HEK293 (cell line): ENCODE data around the gene MAPKAP1.

Experiments
- CTCF ChIA-PET: fragments of 350-600 bp; formaldehyde crosslinking; extraction: SDS; loops from one replicate; lab custom pipeline; 2021; ENCODE audit warnings: antibody characterized with exemption; lab: Yijun Ruan, JAX
- POLR2A ChIA-PET: fragments of 300-600 bp; formaldehyde crosslinking; extraction: SDS; loops from one replicate; lab custom pipeline; 2020; ENCODE audit warnings: antibody characterized with exemption, inconsistent platforms; lab: Yijun Ruan, JAX
- H3K27ac ChIP-seq: fragments of 200-500 bp; sonication (Bioruptor generic); 2 replicates; pipeline ENCODE4 v1.5.1; 2014; ENCODE audit warnings: low read depth, low read length, control low read depth, inconsistent platforms; ENCODE audit errors: extremely low read depth
- H3K36me3 ChIP-seq, 2 experiments: fragments of 200-500 bp in 1 of 2; sonication (Bioruptor generic) in 1 of 2; 1 replicate in 1 of 2; 2 replicates in 1 of 2; pipeline ENCODE4 v1.5.1; 2014 to 2017; ENCODE audit warnings: inconsistent platforms in 2 of 2, low read length in 2 of 2; ENCODE audit not compliant: control insufficient read depth in 2 of 2, insufficient read depth in 1 of 2
- H3K4me1 ChIP-seq: fragments of 200-500 bp; sonication (Bioruptor generic); 2 replicates; pipeline ENCODE4 v1.5.1; 2014; ENCODE audit warnings: mild to moderate bottlenecking, low read length, inconsistent platforms; ENCODE audit not compliant: control insufficient read depth, insufficient read depth
- H3K4me3 ChIP-seq: 2 replicates; pipeline ENCODE4 v1.5.1; 2011; ENCODE audit warnings: low read depth, mild to moderate bottlenecking, control low read depth, low read length, moderate library complexity
- H3K9me3 ChIP-seq: fragments of 200-500 bp; sonication (Bioruptor generic); 2 replicates; pipeline ENCODE4 v1.5.1; 2014; ENCODE audit warnings: low read depth, low read length, inconsistent platforms; ENCODE audit not compliant: control insufficient read depth, insufficient read depth
- GLIS2 ChIP-seq: fragments of 450-650 bp; formaldehyde crosslinking; IDR thresholded peaks from 2 replicates; pipeline ENCODE4 v1.5.1; 2016; ENCODE audit warnings: missing biosample characterization, missing genetic modification characterization
- INSM2 ChIP-seq: fragments of 450-650 bp; formaldehyde crosslinking; IDR thresholded peaks from 2 replicates; pipeline ENCODE4 v1.5.1; 2016; ENCODE audit warnings: missing biosample characterization, missing genetic modification characterization
- KLF1 ChIP-seq: fragments of 450-650 bp; formaldehyde crosslinking; IDR thresholded peaks from 2 replicates; pipeline ENCODE4 v1.5.1; 2016; ENCODE audit warnings: missing biosample characterization, missing genetic modification characterization
- KLF9 ChIP-seq: fragments of 450-650 bp; formaldehyde crosslinking; IDR thresholded peaks from 2 replicates; pipeline ENCODE4 v1.5.1; 2016; ENCODE audit warnings: missing biosample characterization, missing genetic modification characterization, low read depth
- PATZ1 ChIP-seq: fragments of 450-650 bp; formaldehyde crosslinking; IDR thresholded peaks from 2 replicates; pipeline ENCODE4 v1.5.1; 2016; ENCODE audit warnings: missing biosample characterization, missing genetic modification characterization
- PBX3 ChIP-seq: sonication (generic); formaldehyde crosslinking; IDR thresholded peaks from 2 replicates; pipeline ENCODE4 v1.8.1; 2022; ENCODE audit warnings: mild to moderate bottlenecking, moderate library complexity, missing genetic modification reagents
- SCRT2 ChIP-seq: fragments of 450-650 bp; formaldehyde crosslinking; IDR thresholded peaks from 2 replicates; pipeline ENCODE4 v1.5.1; 2016; ENCODE audit warnings: missing biosample characterization, missing genetic modification characterization
- TCF7L2 ChIP-seq: IDR thresholded peaks from 2 replicates; pipeline ENCODE4 v1.6.1; 2011; ENCODE audit warnings: low read depth, mild to moderate bottlenecking, inconsistent platforms, low read length, moderate library complexity, borderline replicate concordance
- YY1 ChIP-seq: fragments of 450-650 bp; formaldehyde crosslinking; IDR thresholded peaks from 2 replicates; pipeline ENCODE4 v1.5.1; 2018; ENCODE audit warnings: missing biosample characterization, missing genetic modification characterization
- ZBTB17 ChIP-seq: fragments of 450-650 bp; formaldehyde crosslinking; IDR thresholded peaks from 2 replicates; pipeline ENCODE4 v1.5.1; 2016; ENCODE audit warnings: missing biosample characterization, missing genetic modification characterization
- ZBTB26 ChIP-seq: fragments of 450-650 bp; formaldehyde crosslinking; optimal IDR thresholded peaks from 2 replicates; pipeline ENCODE3; 2016; ENCODE audit warnings: missing biosample characterization, mild to moderate bottlenecking, missing genetic modification characterization
- ZIC2 ChIP-seq: fragments of 450-650 bp; formaldehyde crosslinking; IDR thresholded peaks from 2 replicates; pipeline ENCODE4 v1.5.1; 2016; ENCODE audit warnings: missing biosample characterization, missing genetic modification characterization
- ZNF121 ChIP-seq: fragments of 450-650 bp; formaldehyde crosslinking; IDR thresholded peaks from 2 replicates; pipeline ENCODE4 v1.5.1; 2016; ENCODE audit warnings: missing biosample characterization, missing genetic modification characterization
- ZNF138 ChIP-seq: fragments of 450-650 bp; formaldehyde crosslinking; IDR thresholded peaks from 2 replicates; pipeline ENCODE4 v1.5.1; 2016; ENCODE audit warnings: missing biosample characterization, missing genetic modification characterization, borderline replicate concordance
- ZNF174 ChIP-seq: fragments of 450-650 bp; formaldehyde crosslinking; IDR thresholded peaks from 2 replicates; pipeline ENCODE4 v1.5.0; 2017; ENCODE audit warnings: missing biosample characterization, mild to moderate bottlenecking, missing genetic modification characterization
- ZNF302 ChIP-seq: fragments of 450-650 bp; formaldehyde crosslinking; IDR thresholded peaks from 2 replicates; pipeline ENCODE4 v1.5.1; 2016; ENCODE audit warnings: missing biosample characterization, missing genetic modification characterization, low read depth
- ZNF518A ChIP-seq: fragments of 450-650 bp; formaldehyde crosslinking; conservative IDR thresholded peaks from 2 replicates; pipeline ENCODE4 v1.5.1; 2016; ENCODE audit warnings: low read depth, missing biosample characterization, missing genetic modification characterization
- ZNF561 ChIP-seq: fragments of 450-650 bp; IDR thresholded peaks from 2 replicates; pipeline ENCODE4 v1.5.1; 2018; ENCODE audit warnings: missing biosample characterization, missing genetic modification characterization, borderline replicate concordance
- ZNF600 ChIP-seq: fragments of 450-650 bp; formaldehyde crosslinking; IDR thresholded peaks from 2 replicates; pipeline ENCODE4 v1.5.1; 2016; ENCODE audit warnings: missing biosample characterization, missing genetic modification characterization
- ZNF670 ChIP-seq: fragments of 450-650 bp; formaldehyde crosslinking; IDR thresholded peaks from 2 replicates; pipeline ENCODE4 v1.5.1; 2016; ENCODE audit warnings: missing biosample characterization, missing genetic modification characterization, low read depth
- ZNF843 ChIP-seq: fragments of 450-650 bp; formaldehyde crosslinking; IDR thresholded peaks from 2 replicates; pipeline ENCODE4 v1.5.1; 2016; ENCODE audit warnings: missing biosample characterization, missing genetic modification characterization

The MAPKAP1 gene

GRCh38 chr9:125748446-125749099, 41.6 kb upstream of the MAPKAP1 start (continued):
- TF ChIP-seq ZNF600 (no peak), PATZ1 (tag by site-specific recombination) (0 out of 2 replicates have a peak, but pooled peaks have one; percentile 15), ZNF174 (no peak), ZNF302 (tag by site-specific recombination) (no peak), ZBTB17 (tag by site-specific recombination) (peak; percentile 57), ZNF518A (tag by site-specific recombination) (no peak), YY1 (tag by site-specific recombination) (peak; percentile 42; the same call in 1 of the 2 replicates), ZNF138 (tag by site-specific recombination) (no peak), INSM2 (no peak), PBX3 (CRISPR knock-in tag) (no peak)

- CTCF ChIA-PET, result interaction anchor here (0.7 to 1.0 kb wide), 2 partner anchors 11 to 41 kb away, joined by 3 read pairs; partner anchors contain the start of gene MAPKAP1
- H3K9me3 ChIP-seq, result no peaks in the 10 kb centered on the region
- peak overlapping the region; percentile 69 for H3K4me3 ChIP-seq
- peaks cover 26% of the 10 kb centered on the region for H3K4me1 ChIP-seq
- 0 out of 3 replicates have a peak, but pooled peaks cover 0 to 4% of the 10 kb centered on the region in 2 experiments for H3K36me3 ChIP-seq
- POLR2A ChIA-PET, result interaction anchor here (0.6 to 2.0 kb wide), 3 partner anchors 41 to 220 kb away, joined by 3 to 12 read pairs (median 4); partner anchors contain the start of gene MAPKAP1
- H3K27ac ChIP-seq, result peak overlapping the region; percentile 95
- TF ChIP-seq ZNF670 (tag by site-specific recombination) (no peak), KLF1 (tag by site-specific recombination) (0 out of 2 replicates have a peak, but pooled peaks have one; percentile 29), ZNF843 (tag by site-specific recombination) (no peak), GLIS2 (tag by site-specific recombination) (peak; percentile 56; the same call in 1 of the 2 replicates), SCRT2 (tag by site-specific recombination) (no peak), ZIC2 (peak; percentile 31; the same call in 1 of the 2 replicates), PATZ1 (tag by site-specific recombination) (0 out of 2 replicates have a peak, but pooled peaks have one; percentile 45), TCF7L2 (no peak), ZNF561 (no peak), KLF9 (tag by site-specific recombination) (0 out of 2 replicates have a peak, but pooled peaks have one; percentile 41), ZNF121 (tag by site-specific recombination) (no peak), ZBTB26 (tag by site-specific recombination) (peak; percentile 56)
Measured at GRCh38 chr9:125747765-125748445, 40.9 kb upstream of the MAPKAP1 start.
